GM21825 (cell line): ENCODE data around the gene ENPP6.
"Not testable (repeated sequence)": the region's sequence is repeated elsewhere in the genome, so short reads cannot be mapped to it uniquely, and the experiment has no call there.

Source experiments
- ATAC-seq: cut with Tn5 transposase; IDR thresholded peaks from one replicate; pipeline ENCODE4 v1.9.1; 2021; ENCODE audit warnings: mild to moderate bottlenecking, moderate library complexity; ENCODE audit not compliant: unreplicated experiment

ENPP6 gene

GRCh38 chr4:184237612-184238011 is 19.9 kb upstream of the ENPP6 start:
- ATAC-seq, result no peak

GRCh38 chr4:184235526-184235925 is 17.9 kb upstream of the ENPP6 start:
- ATAC-seq, result no peak

GRCh38 chr4:184234155-184234554 is 16.5 kb upstream of the ENPP6 start:
- no peak for ATAC-seq

- ATAC-seq, result no peak
Measured at GRCh38 chr4:184232975-184233374, 15.3 kb upstream of the ENPP6 start.

GRCh38 chr4:184232202-184232601 is 14.5 kb upstream of the ENPP6 start:
- no peak for ATAC-seq

- no peak for ATAC-seq
Measured at GRCh38 chr4:184231573-184231972, 13.9 kb upstream of the ENPP6 start.

GRCh38 chr4:184228056-184228705 is 10.5 kb upstream of the ENPP6 start:
- ATAC-seq, result no peak

- no peak for ATAC-seq
Measured at GRCh38 chr4:184216515-184216914, 1.2 kb downstream of the ENPP6 start.

- no peak for ATAC-seq
Measured at GRCh38 chr4:184215709-184216328, 1.9 kb downstream of the ENPP6 start.

GRCh38 chr4:184214931-184215330 is 2.7 kb downstream of the ENPP6 start:
- no peak for ATAC-seq

GRCh38 chr4:184207734-184208607 is 9.7 kb downstream of the ENPP6 start:
- ATAC-seq, result not testable (repeated sequence)

- ATAC-seq, result no peak
Measured at GRCh38 chr4:184205243-184205642, 12.4 kb downstream of the ENPP6 start.

- no peak for ATAC-seq
Measured at GRCh38 chr4:184203300-184203699, 14.4 kb downstream of the ENPP6 start.

- ATAC-seq, result no peak
Measured at GRCh38 chr4:184201179-184201578, 16.5 kb downstream of the ENPP6 start.

- no peak for ATAC-seq
Measured at GRCh38 chr4:184200296-184200695, 17.4 kb downstream of the ENPP6 start.

GRCh38 chr4:184199780-184200179 is 17.9 kb downstream of the ENPP6 start:
- ATAC-seq, result no peak

- no peak for ATAC-seq
Measured at GRCh38 chr4:184198190-184198589, 19.5 kb downstream of the ENPP6 start.

- no peak for ATAC-seq
Measured at GRCh38 chr4:184197536-184198082, 20.1 kb downstream of the ENPP6 start.

GRCh38 chr4:184196730-184197385 is 20.8 kb downstream of the ENPP6 start:
- ATAC-seq, result no peak

- no peak for ATAC-seq
Measured at GRCh38 chr4:184193556-184194525, 23.8 kb downstream of the ENPP6 start.
